ENCODE results near the gene TOR1AIP2. TPM values are rescaled to one million over a fixed set of nuclear protein-coding genes. Genes with fewer than 3 reads are reported as not detected.

TOR1AIP2 gene
- total and polyA plus RNA-seq, 10 of the 15 experiments (the other 5 are each of a cell fraction or from before 2014, with no cell fraction given): 5.3 to 38.9 (median 15.4) TPM

DNA sequence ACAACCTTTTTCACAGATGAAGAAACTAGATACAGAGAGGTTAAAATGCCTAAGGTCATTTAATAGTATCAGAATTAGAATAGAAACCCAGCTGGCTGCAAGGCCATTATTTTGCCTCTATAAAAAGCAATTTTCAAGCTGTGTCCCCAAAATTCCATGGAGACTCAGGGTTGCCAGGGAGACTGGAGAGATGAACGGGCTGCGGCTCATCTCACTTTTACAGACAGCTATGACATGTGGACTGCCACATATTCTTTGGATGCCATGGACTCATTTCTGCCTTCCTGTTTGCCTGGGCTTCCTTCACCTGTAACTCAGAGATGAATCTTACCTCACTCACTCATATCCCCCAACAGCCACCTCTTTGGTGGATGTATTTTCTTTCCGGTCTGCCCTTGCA, 17.0 kb downstream of the TOR1AIP2 start:
- intact Hi-C loops (cut with micrococcal nuclease; ENCODE audit: unreplicated experiment): no loop called here
- no peak overlapping the region for H3K4me2 ChIP-seq (ENCODE audit: control insufficient read depth, insufficient read depth)
- no peaks in the 10 kb centered on the region for H3K27me3 ChIP-seq (replicated peaks in 1 of 2; ENCODE audit: control insufficient read depth in 2 of 2, insufficient read depth in 2 of 2, low read length in 1 of 2)
- no peak overlapping the region for H2AFZ ChIP-seq (ENCODE audit: control insufficient read depth, low read depth, low read length)
- no peak overlapping the region for H3K27ac ChIP-seq (ENCODE audit: control insufficient read depth, insufficient read depth)
- no peaks in the 10 kb centered on the region for H3K79me2 ChIP-seq (ENCODE audit: control insufficient read depth, insufficient read depth, low read length)
- H3K9me3 ChIP-seq (replicated peaks; ENCODE audit: control insufficient read depth, insufficient read depth, low read length): no peaks in the 10 kb centered on the region
- 100% methylated on average over 3 of the region's 3 CpGs for WGBS (ENCODE audit: insufficient coverage, insufficient replicate concordance, low lambda C conversion rate, missing lambda C conversion rate)
- H3K36me3 ChIP-seq (ENCODE audit: control insufficient read depth in 2 of 2, insufficient read depth in 2 of 2, low read length in 1 of 2): peaks cover 1 to 13% of the 10 kb centered on the region in 2 experiments; a peak in 3 of 4 replicates
- in situ Hi-C loops (cut with MboI): loop anchor here (25.0 kb wide), 1 partner anchor 627 kb away; no protein-coding TSS in a partner anchor
- H3K4me1 ChIP-seq (ENCODE audit: control insufficient read depth, insufficient read depth, low read length): no peaks in the 10 kb centered on the region
- ChIA-PET SMC1A (ENCODE audit: uncharacterized antibody, unreplicated experiment) (interaction anchor here (1.0 to 1.7 kb wide), 3 partner anchors 54 to 215 kb away, joined by 3 read pairs; no protein-coding TSS in a partner anchor), POLR2A (no interaction called here), RAD21 (ENCODE audit: unreplicated experiment) (interaction anchor here (1.9 kb wide), 1 partner anchor 319 kb away, joined by 5 read pairs; no protein-coding TSS in a partner anchor), CTCF (interaction anchor here (1.1 kb wide), 1 partner anchor 27 kb away, joined by 4 read pairs; no protein-coding TSS in a partner anchor)
- no peak for FAIRE-seq
- no peak overlapping the region for H3K9ac ChIP-seq (ENCODE audit: control insufficient read depth, insufficient read depth, low read length)
- no peak for ATAC-seq
- no peaks in the 10 kb centered on the region for H4K20me1 ChIP-seq (ENCODE audit: control insufficient read depth, insufficient read depth)
- no peak overlapping the region for H3K4me3 ChIP-seq
- no peak for DNase-seq (ENCODE audit: low read depth, low spot score)
- TF ChIP-seq, protein P1, sequence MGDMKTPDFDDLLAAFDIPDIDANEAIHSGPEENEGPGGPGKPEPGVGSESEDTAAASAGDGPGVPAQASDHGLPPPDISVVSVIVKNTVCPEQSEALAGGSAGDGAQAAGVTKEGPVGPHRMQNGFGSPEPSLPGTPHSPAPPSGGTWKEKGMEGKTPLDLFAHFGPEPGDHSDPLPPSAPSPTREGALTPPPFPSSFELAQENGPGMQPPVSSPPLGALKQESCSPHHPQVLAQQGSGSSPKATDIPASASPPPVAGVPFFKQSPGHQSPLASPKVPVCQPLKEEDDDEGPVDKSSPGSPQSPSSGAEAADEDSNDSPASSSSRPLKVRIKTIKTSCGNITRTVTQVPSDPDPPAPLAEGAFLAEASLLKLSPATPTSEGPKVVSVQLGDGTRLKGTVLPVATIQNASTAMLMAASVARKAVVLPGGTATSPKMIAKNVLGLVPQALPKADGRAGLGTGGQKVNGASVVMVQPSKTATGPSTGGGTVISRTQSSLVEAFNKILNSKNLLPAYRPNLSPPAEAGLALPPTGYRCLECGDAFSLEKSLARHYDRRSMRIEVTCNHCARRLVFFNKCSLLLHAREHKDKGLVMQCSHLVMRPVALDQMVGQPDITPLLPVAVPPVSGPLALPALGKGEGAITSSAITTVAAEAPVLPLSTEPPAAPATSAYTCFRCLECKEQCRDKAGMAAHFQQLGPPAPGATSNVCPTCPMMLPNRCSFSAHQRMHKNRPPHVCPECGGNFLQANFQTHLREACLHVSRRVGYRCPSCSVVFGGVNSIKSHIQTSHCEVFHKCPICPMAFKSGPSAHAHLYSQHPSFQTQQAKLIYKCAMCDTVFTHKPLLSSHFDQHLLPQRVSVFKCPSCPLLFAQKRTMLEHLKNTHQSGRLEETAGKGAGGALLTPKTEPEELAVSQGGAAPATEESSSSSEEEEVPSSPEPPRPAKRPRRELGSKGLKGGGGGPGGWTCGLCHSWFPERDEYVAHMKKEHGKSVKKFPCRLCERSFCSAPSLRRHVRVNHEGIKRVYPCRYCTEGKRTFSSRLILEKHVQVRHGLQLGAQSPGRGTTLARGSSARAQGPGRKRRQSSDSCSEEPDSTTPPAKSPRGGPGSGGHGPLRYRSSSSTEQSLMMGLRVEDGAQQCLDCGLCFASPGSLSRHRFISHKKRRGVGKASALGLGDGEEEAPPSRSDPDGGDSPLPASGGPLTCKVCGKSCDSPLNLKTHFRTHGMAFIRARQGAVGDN (IDR thresholded peaks at IDR 0.05): no peak
- TF ChIP-seq CHD2 (IDR thresholded peaks at IDR 0.05; ENCODE audit: borderline replicate concordance, low read depth, low read length) (no peak), MTA3 (IDR thresholded peaks at IDR 0.05; ENCODE audit: borderline replicate concordance, low read length) (no peak), NFIC (IDR thresholded peaks at IDR 0.05; ENCODE audit: low read depth, low read length) (no peak), IRF4 (IDR thresholded peaks at IDR 0.05; ENCODE audit: low read depth, low read length) (no peak), HDAC6 (IDR thresholded peaks at IDR 0.05; ENCODE audit: unreplicated experiment) (no peak), ASH2L (IDR thresholded peaks at IDR 0.05; ENCODE audit: borderline replicate concordance, low read depth) (no peak), WRNIP1 (IDR thresholded peaks at IDR 0.05; ENCODE audit: borderline replicate concordance, low read depth, low read length) (no peak), PAX5 (IDR thresholded peaks at IDR 0.05; ENCODE audit: borderline replicate concordance, low read depth, low read length) (no peak), STAT1 (conservative IDR thresholded peaks at IDR 0.05) (no peak), CREM (IDR thresholded peaks at IDR 0.05; ENCODE audit: low read depth) (no peak), BHLHE40 (IDR thresholded peaks at IDR 0.05; ENCODE audit: borderline replicate concordance in 1 of 2, low read depth in 2 of 2, low read length in 1 of 2) (no peak)
- TF ChIP-seq, protein P2, sequence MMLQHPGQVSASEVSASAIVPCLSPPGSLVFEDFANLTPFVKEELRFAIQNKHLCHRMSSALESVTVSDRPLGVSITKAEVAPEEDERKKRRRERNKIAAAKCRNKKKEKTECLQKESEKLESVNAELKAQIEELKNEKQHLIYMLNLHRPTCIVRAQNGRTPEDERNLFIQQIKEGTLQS (IDR thresholded peaks at IDR 0.05; ENCODE audit: borderline replicate concordance, extremely low read depth, low read depth, low read length): no peak
- BruUV-seq (replicated peaks): no TSS peak
